Parathyroid adenoma (tissue), 2 donors: ENCODE data around the gene JMJD8.
A peak's percentile ranks its signal among the peaks of the same experiment; 100 is the strongest.

Experiments used
- H2AFZ ChIP-seq: fragments of 300-600 bp; sonication (generic); one replicate; pipeline ENCODE4 v1.7.0; 2017; ENCODE audit warnings: antibody characterized with exemption, mild to moderate bottlenecking
- H3K27ac ChIP-seq: fragments of 300-600 bp; sonication (generic); one replicate; pipeline ENCODE4 v1.7.0; 2017
- H3K27me3 ChIP-seq: fragments of 300-600 bp; sonication (generic); one replicate; pipeline ENCODE4 v1.7.0; 2017; ENCODE audit warnings: low read length; ENCODE audit not compliant: control insufficient read depth, insufficient read depth
- H3K36me3 ChIP-seq: fragments of 300-600 bp; sonication (generic); one replicate; pipeline ENCODE4 v1.7.0; 2017; ENCODE audit warnings: low read length; ENCODE audit not compliant: control insufficient read depth, insufficient read depth
- H3K4me1 ChIP-seq: fragments of 300-600 bp; sonication (generic); one replicate; pipeline ENCODE4 v1.7.0; 2017; ENCODE audit warnings: control low read depth
- H3K4me2 ChIP-seq: fragments of 300-600 bp; sonication (generic); one replicate; pipeline ENCODE4 v1.7.0; 2017; ENCODE audit warnings: low read length
- H3K4me3 ChIP-seq: fragments of 300-600 bp; sonication (generic); one replicate; pipeline ENCODE4 v1.7.0; 2017; ENCODE audit warnings: low read depth, low read length
- H3K79me2 ChIP-seq: fragments of 300-600 bp; sonication (generic); one replicate; pipeline ENCODE4 v1.7.0; 2017; ENCODE audit warnings: control low read depth
- H3K9ac ChIP-seq: fragments of 300-600 bp; sonication (generic); one replicate; pipeline ENCODE4 v1.7.0; 2017; ENCODE audit warnings: mild to moderate bottlenecking
- H3K9me3 ChIP-seq: fragments of 300-600 bp; sonication (generic); one replicate; pipeline ENCODE4 v1.7.0; 2017; ENCODE audit warnings: low read length; ENCODE audit not compliant: control insufficient read depth
- TF ChIP-seq, protein P1 (sequence below): fragments of 300-600 bp; sonication (generic); IDR thresholded peaks from one replicate; pipeline ENCODE4 v1.7.0; 2017; ENCODE audit warnings: antibody characterized with exemption, mild to moderate bottlenecking
- donor health status: primary hyperparathyroidism.

The JMJD8 gene

DNA sequence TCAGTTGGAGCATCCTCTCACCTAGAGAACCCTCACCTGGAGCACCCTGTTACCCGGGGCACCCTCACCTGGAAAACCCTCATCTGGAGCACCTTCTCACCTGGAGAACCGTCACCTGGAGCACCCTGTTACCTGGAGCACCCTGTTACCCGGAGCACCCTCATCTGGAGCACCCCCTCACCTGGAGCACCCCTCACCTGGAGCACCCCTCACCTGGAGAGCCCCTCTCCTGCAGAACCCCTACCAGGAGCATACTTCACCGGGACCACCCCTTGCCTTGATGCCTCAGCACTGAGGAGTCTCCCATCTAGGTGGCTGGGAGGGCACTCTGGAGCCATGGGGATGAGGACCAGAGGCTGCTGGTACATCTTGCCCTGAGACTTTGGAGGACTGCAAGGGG, 24.8 kb upstream of the JMJD8 start:
- TF ChIP-seq, protein P1, sequence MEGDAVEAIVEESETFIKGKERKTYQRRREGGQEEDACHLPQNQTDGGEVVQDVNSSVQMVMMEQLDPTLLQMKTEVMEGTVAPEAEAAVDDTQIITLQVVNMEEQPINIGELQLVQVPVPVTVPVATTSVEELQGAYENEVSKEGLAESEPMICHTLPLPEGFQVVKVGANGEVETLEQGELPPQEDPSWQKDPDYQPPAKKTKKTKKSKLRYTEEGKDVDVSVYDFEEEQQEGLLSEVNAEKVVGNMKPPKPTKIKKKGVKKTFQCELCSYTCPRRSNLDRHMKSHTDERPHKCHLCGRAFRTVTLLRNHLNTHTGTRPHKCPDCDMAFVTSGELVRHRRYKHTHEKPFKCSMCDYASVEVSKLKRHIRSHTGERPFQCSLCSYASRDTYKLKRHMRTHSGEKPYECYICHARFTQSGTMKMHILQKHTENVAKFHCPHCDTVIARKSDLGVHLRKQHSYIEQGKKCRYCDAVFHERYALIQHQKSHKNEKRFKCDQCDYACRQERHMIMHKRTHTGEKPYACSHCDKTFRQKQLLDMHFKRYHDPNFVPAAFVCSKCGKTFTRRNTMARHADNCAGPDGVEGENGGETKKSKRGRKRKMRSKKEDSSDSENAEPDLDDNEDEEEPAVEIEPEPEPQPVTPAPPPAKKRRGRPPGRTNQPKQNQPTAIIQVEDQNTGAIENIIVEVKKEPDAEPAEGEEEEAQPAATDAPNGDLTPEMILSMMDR, result no peak
- H2AFZ ChIP-seq, result no peak overlapping the region
- H3K27ac ChIP-seq, result no peak overlapping the region
- H3K4me1 ChIP-seq, result peaks cover 5% of the 10 kb centered on the region
- no peak overlapping the region for H3K4me3 ChIP-seq
- H3K9ac ChIP-seq, result no peak overlapping the region
- H3K9me3 ChIP-seq, result no peaks in the 10 kb centered on the region
- no peaks in the 10 kb centered on the region for H3K36me3 ChIP-seq
- no peak overlapping the region for H3K4me2 ChIP-seq
- H3K79me2 ChIP-seq, result peaks cover 5% of the 10 kb centered on the region
- H3K27me3 ChIP-seq, result peaks cover 7% of the 10 kb centered on the region

DNA sequence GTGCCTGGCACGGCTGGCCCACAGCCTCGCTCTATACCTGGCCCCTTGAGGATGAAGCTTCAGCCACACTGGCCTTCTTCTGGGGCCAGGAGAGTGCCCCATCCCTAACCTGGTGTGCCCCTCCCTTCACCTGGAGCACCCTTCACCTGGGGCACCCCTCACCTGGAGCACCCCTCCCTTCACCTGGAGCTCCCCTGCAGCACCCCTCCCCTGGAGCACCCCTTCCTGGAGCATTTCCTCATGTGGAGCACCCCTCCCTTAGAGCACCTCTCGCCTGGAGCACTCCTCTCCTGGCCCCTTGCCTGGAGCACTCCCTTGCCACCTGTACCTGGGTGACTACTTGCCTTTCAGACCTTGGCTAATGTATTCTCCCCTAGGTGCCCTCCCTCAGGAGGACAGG, 23.9 kb upstream of the JMJD8 start:
- H3K9ac ChIP-seq, result no peak overlapping the region
- no peak overlapping the region for H3K4me2 ChIP-seq
- peaks cover 14% of the 10 kb centered on the region for H3K79me2 ChIP-seq
- H3K9me3 ChIP-seq, result no peaks in the 10 kb centered on the region
- peaks cover 7% of the 10 kb centered on the region for H3K27me3 ChIP-seq
- H3K4me3 ChIP-seq, result no peak overlapping the region
- no peak overlapping the region for H3K27ac ChIP-seq
- H3K36me3 ChIP-seq, result no peaks in the 10 kb centered on the region
- H3K4me1 ChIP-seq, result peaks cover 5% of the 10 kb centered on the region
- no peak overlapping the region for H2AFZ ChIP-seq
- TF ChIP-seq, protein P1, result no peak

DNA sequence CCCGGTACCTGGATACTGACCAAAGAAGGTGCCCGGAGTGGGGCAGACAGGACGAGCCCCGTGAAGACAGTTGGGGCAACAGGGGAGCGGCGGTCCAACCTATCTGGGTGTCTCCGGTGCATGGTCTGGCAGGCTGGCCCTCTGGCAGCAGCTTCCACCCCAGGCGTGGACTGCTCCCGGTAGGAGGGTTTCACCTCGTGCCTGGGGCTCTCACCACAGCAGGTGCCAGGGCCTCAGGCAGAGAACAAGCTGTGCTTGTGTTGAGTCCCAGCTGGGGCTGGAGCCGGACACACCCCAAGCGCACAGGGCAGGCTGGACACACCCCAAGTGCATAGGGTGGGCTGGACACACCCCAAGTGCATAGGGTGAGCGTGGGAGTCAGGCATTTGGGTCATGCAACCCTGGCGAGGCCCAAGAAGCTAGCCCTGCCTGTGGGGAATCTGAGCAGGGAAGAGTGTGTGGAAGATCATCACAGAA, 23.0 kb upstream of the JMJD8 start:
- H3K9ac ChIP-seq, result no peak overlapping the region
- no peak overlapping the region for H2AFZ ChIP-seq
- peaks cover 24% of the 10 kb centered on the region for H3K79me2 ChIP-seq
- H3K4me3 ChIP-seq, result no peak overlapping the region
- TF ChIP-seq, protein P1, result no peak
- no peak overlapping the region for H3K4me2 ChIP-seq
- H3K27me3 ChIP-seq, result peaks cover 7% of the 10 kb centered on the region
- no peaks in the 10 kb centered on the region for H3K9me3 ChIP-seq
- H3K27ac ChIP-seq, result no peak overlapping the region
- no peaks in the 10 kb centered on the region for H3K36me3 ChIP-seq
- H3K4me1 ChIP-seq, result peaks cover 5% of the 10 kb centered on the region

DNA sequence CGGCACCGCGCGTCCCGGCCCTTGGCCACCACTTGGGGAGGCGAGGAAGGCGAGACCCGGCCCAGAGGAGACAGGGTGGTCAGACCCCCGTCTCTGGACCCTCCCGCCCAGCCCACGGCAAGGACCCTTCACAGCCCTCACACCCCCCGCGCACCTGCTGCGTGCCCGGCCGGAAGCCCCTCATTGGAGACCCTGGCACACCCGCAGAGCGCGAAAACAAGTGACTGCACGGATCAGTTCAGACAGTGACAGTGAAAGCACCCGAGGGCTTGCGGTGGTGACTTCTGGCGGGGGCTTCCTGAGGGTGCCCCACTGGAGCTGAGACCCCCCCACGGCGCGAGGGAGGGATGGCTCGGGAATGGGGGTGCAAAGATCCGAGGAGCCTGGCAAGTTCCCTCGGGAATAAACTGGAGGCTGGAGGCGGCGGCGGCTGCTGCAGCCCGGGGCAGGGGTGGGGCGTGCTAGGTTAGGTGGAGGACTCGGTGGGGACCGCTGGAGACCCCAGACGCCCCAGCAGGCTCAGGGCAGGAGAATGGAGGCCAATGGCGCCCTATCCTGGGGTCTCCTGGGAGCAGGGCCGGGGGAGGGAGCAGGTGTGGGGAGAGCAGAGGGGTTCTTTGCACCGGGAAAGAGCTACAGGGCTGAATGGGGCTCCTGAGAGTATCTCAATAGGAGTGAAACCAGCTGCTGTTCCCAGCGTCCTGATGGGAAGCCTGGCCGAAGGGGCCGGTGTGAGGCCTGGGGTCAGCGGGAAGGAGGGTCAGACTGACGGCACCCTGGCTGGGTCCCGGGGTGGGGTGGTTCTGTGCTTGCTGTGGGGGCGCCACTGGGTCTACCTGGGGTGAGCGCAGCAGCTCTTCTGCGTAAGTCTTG, 22.3 kb upstream of the JMJD8 start:
- no peak overlapping the region for H3K4me2 ChIP-seq
- peaks cover 13% of the 10 kb centered on the region for H3K27me3 ChIP-seq
- H2AFZ ChIP-seq, result peak overlapping the region; percentile 60
- H3K4me1 ChIP-seq, result peaks cover 5% of the 10 kb centered on the region
- H3K9ac ChIP-seq, result no peak overlapping the region
- TF ChIP-seq, protein P1, result no peak
- no peak overlapping the region for H3K4me3 ChIP-seq
- no peaks in the 10 kb centered on the region for H3K9me3 ChIP-seq
- peaks cover 28% of the 10 kb centered on the region for H3K79me2 ChIP-seq
- H3K36me3 ChIP-seq, result no peaks in the 10 kb centered on the region
- H3K27ac ChIP-seq, result no peak overlapping the region
